Astrocyte of the cerebellum (primary cell): ENCODE results near the gene PLA2G4A.

Source experiments
- DNase-seq: peaks from one replicate; pipeline ENCODE4 v3.0.0-alpha.2; 2011; ENCODE audit warnings: low read depth
- H3K4me3 ChIP-seq: 2 replicates; pipeline ENCODE4 v1.5.1; 2011; ENCODE audit warnings: mild to moderate bottlenecking, low read depth, low read length, moderate library complexity
- CTCF ChIP-seq: IDR thresholded peaks from 2 replicates; pipeline ENCODE4 v1.5.1; 2012; ENCODE audit warnings: low read length, low read depth, moderate library complexity, mild to moderate bottlenecking; ENCODE audit errors: missing control alignments
- in situ Hi-C: cut with HindIII; loops from 2 replicates; pipeline ENCODE4 v1.10.0; 2017; ENCODE audit warnings: low sequenced_read_pairs

The PLA2G4A gene

GRCh38 chr1:186873687-186874086, 44.9 kb downstream of the PLA2G4A start:
- no peak overlapping the region for H3K4me3 ChIP-seq
- in situ Hi-C loops = no loop called here
- no peak for TF ChIP-seq CTCF
- DNase-seq = no peak

- in situ Hi-C loops = no loop called here
- H3K4me3 ChIP-seq = no peak overlapping the region
- no peak for TF ChIP-seq CTCF
- DNase-seq = no peak
Observed at GRCh38 chr1:186875896-186876835, 47.4 kb downstream of the PLA2G4A start.

GRCh38 chr1:186878356-186878755, 49.6 kb downstream of the PLA2G4A start:
- in situ Hi-C loops = no loop called here
- TF ChIP-seq CTCF = no peak
- H3K4me3 ChIP-seq = no peak overlapping the region
- DNase-seq = no peak

GRCh38 chr1:186880982-186881381, 52.2 kb downstream of the PLA2G4A start:
- H3K4me3 ChIP-seq = no peak overlapping the region
- no peak for TF ChIP-seq CTCF
- in situ Hi-C loops = no loop called here
- no peak for DNase-seq

- in situ Hi-C loops = no loop called here
- H3K4me3 ChIP-seq = no peak overlapping the region
- no peak for DNase-seq
- no peak for TF ChIP-seq CTCF
Observed at GRCh38 chr1:186882372-186883134, 53.8 kb downstream of the PLA2G4A start.

GRCh38 chr1:186884251-186884650, 55.5 kb downstream of the PLA2G4A start:
- no peak for TF ChIP-seq CTCF
- no peak for DNase-seq
- in situ Hi-C loops = no loop called here
- H3K4me3 ChIP-seq = no peak overlapping the region
